GM13976 (cell line): ENCODE results near the gene MAFF.

Source experiments
- DNase-seq: peaks from one replicate; pipeline ENCODE4 v3.0.0; 2012; ENCODE audit warnings: low spot score
- CTCF ChIP-seq: IDR thresholded peaks from 2 replicates; pipeline ENCODE4 v1.5.1; 2012; ENCODE audit warnings: borderline replicate concordance, mild to moderate bottlenecking; ENCODE audit not compliant: insufficient read depth; ENCODE audit errors: extremely low read depth, missing control alignments, control extremely low read depth
- in situ Hi-C: fragments of 300-500 bp; cut with MboI; formaldehyde crosslinking; loops from one replicate; pipeline ENCODE4 v1.12.0; 2022; ENCODE audit warnings: low sequenced_read_pairs, mixed read lengths, inconsistent platforms; ENCODE audit not compliant: unreplicated experiment

The MAFF gene

GRCh38 chr22:38255697-38256096 is 53.9 kb downstream of the MAFF start:
- in situ Hi-C loops: no loop called here
- TF ChIP-seq CTCF: no peak
- DNase-seq: no peak

- in situ Hi-C loops: no loop called here
- no peak for TF ChIP-seq CTCF
- no peak for DNase-seq
Observed at GRCh38 chr22:38257181-38257580, 55.4 kb downstream of the MAFF start.

GRCh38 chr22:38257650-38258250 is 56.0 kb downstream of the MAFF start:
- no peak for DNase-seq
- in situ Hi-C loops: no loop called here
- no peak for TF ChIP-seq CTCF

- TF ChIP-seq CTCF: no peak
- DNase-seq: no peak
- in situ Hi-C loops: no loop called here
Observed at GRCh38 chr22:38258895-38259294, 57.1 kb downstream of the MAFF start.

GRCh38 chr22:38259370-38259769 is 57.6 kb downstream of the MAFF start:
- DNase-seq: no peak
- in situ Hi-C loops: no loop called here
- TF ChIP-seq CTCF: no peak

GRCh38 chr22:38260761-38261681 is 59.2 kb downstream of the MAFF start:
- TF ChIP-seq CTCF: peak; percentile 19
- DNase-seq: no peak
- in situ Hi-C loops: no loop called here
